ENCODE results near the gene ABHD17C.

GRCh38 chr15:80758130-80758745 is 63.1 kb downstream of the ABHD17C start:
- TF ChIP-seq CTCF (IDR thresholded peaks at IDR 0.05) (no peak), POLR2A (IDR thresholded peaks at IDR 0.05) (no peak)

Measured in thyroid gland (tissue), 4 donors.